DMS114 treated with DMSO at 0.1 percent for 48 hours (cell line): ENCODE measurements around the gene SCRT2.

Source experiments
- DNase-seq: peaks from one replicate; lab custom pipeline; 2025; ENCODE audit not compliant: unreplicated experiment; lab: John Stamatoyannopoulos, UW

SCRT2 gene

DNA sequence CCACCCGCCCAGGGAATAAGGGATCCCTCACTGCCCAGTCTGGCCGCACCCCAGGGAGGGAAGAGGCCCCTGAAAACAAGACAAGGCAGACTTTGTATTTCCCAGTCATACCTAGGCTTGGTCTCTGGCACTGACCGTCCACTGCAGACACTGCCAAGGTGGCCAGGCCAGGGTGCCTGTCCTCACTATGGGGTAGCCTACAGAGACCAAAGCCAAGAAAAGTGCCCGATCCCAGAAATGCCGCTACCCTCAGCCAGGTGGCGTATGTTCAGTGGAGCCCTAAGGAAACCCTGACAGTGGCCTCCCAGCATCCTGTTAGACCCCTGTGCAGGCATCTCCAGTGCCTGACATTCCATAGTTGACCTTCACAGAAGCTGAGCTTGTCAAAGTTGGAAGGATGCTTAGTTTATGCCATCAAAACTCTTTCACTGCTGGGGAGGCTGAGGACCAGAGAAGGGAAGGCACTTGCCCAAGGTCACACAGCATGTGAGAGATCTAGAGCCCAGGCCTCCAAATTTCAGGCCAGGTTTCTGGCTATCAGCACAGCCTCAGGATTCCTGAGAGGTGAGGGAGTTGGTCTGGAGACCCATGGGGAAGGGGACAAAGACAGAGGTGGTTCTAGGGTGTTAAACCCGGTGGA is 2.5 kb downstream of the SCRT2 start:
- DNase-seq = no peak

DNA sequence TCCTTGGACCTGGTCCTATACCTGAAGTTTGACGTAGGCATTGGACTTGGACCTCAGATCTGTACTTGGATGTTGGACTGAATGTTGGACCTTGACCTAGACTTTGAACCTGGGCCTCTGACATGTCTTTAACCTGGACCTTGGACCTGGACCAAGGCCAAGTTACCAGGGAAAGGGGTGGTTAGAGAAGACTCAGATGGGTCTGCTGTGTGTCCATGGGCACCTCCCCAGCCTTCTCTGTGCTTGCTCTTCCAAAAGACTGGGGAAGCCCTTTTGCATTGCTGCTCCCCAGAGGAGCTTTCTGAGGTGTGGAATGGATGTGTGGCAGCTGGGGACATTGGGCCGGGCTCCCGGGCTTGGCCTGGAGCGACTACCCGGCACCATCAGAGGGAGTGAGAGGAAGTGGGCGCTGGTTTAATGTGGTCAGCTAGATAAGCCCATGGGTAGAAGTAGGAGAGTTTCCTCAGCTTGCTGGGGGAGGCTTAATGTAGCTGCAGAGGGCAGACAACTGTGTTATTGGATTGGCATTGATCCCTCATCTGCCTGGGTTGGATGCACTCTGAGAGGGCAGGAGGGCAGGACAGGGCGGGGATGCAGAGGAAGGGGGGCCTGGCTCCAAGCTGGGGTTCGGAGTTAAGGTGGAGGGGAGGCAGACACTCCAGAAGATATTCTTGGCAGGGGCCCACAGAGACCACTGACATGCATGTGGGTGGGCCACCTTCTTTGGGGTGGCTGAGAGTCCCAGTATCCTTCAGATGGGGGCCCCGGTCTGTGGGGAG is 4.2 kb downstream of the SCRT2 start:
- no peak for DNase-seq

DNA sequence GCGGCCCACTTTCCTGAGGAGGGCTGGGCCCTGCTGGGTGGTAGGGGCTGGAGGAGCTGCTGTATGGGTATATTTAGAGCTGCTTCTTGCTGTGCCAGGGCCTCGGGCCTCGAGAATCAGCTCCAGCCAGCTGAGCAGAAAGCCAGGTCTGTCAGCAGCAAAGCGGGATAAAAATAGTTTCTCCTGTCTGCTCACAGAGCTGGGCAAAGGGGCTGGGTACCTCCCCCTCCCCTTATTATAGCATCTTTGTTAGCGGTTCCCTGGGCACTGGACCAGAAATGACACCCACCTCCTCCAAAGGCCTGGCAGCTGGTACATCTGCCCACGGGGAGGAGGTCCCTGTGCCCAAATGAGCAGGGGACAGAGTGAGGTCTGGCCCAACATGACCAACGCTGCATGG is 6.0 kb downstream of the SCRT2 start:
- DNase-seq = no peak

DNA sequence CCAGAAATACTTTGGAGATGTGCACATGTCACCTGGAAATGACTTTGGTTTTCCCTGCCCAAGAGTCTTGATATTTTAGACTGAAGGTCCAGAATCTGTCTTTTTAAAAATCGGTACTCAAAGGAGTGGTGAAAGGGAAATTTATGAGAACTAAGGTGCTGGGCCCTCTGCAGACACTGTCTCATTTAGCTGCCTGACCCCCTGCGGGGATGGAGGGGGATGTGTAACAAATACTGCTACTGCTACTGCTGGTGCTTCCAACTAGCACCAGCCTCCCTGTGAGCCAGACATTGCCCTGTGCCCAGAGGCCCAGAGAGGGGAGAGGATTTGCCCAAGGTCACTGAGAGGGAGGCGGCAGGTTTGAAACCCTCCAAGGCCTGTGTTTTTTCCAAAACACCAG is 7.0 kb downstream of the SCRT2 start:
- DNase-seq = no peak

DNA sequence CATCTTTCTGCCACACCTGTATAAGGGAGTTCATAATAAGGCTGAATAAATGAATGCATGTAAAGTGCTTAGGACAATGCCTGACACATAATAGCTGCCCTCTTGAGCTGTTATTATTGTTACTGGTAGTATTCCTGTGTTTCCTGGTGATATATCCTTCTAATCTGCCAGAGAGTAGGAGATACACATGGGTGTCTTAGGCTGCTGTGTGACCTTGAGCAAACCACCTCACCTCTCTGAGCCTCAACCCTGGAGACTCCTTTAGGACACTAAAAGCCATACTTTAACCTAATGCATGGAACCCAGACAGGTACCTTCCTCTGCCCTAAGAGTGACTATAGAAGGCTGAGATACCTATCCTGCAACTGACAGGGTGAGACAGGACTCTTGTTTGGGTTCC is 7.6 kb downstream of the SCRT2 start:
- no peak for DNase-seq

DNA sequence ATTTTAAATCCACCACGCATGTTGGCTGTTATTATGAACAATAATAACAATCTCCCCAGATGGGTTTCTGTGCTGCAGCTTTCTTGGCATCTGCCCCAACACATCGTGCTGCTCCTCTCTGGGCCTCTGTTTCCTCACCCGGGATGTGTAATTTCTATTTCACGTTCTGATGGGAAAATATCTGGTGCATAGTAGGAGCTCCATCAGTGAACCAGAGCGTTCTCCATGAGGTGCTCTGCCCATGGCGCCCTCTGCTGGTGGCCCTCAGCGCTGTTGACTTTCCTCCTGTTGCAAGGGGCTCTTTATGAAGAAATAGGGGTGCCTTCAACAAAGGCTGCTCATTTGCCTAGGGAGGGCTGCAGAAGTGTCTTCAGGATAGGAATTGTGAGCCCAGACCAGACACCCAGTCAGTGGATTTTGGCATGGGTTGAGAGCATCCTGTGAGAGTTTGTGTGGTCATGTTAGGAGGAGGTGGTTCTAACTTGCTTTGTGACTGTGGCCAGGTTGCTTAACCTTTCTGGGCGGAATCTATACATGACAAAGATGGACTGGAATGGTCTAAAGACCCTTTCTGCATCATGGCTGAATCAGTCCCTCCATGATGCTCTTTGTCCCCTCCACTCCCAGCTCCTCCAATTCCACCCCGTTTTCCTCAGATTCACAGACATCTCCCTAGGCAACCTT is 8.1 kb downstream of the SCRT2 start:
- DNase-seq = no peak

DNA sequence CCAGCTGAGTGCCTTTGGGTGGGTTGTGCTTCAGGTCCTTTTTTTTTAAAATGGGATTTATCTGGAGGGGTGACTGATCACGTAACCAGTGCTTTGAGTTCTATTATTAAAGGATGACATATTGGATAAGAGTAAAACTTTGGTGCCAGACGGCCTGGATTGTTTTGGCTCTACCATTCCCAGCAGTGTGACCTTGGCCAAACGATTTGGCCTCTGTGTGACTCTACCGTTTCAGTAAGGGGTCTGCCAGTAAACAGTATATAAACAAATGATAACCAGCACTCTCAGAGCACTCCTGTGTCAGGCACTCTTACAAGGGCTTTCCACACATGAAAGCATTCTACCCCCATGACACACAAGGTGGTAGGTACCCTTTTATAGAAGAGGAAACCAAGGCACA is 8.7 kb downstream of the SCRT2 start:
- DNase-seq = no peak

DNA sequence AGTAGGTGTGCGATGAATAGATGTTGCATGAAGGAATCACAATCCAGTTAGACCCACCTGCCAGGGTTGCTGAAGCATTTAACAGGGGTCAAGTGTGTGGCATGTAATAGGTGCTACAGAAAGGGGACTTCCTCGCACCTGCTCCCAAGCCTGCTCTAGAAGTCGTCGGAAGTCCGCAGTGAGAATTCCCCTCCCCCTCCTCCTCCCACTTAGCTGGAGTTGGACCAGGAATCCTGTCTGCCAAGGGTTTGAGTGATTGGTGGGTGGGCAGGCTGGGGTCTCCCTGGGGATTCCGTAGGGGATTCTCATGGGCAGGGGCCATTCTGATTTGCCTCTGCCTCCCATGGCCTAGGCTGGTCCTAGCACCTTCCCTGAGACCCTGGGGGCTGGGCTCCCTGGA is 10.3 kb downstream of the SCRT2 start:
- DNase-seq = no peak

DNA sequence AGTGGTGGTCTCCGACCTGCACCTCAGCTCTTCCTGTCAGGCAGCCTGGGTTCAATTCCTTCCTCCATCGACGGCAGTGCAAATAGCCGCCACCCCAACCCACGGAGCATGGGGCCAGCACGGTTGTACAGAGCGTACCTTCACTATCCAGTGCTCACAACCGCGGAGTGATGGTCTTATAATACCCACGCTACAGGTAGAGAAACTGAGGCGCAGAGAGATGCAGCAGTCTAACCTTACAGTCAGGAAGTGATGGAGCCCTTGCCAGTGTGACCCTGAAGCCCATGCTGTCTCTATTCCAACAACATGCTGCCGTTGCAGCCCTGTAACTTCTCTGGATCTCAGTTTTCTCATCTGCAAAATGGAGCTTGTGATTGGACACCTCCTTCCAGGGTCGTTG is 11.0 kb downstream of the SCRT2 start:
- no peak for DNase-seq

DNA sequence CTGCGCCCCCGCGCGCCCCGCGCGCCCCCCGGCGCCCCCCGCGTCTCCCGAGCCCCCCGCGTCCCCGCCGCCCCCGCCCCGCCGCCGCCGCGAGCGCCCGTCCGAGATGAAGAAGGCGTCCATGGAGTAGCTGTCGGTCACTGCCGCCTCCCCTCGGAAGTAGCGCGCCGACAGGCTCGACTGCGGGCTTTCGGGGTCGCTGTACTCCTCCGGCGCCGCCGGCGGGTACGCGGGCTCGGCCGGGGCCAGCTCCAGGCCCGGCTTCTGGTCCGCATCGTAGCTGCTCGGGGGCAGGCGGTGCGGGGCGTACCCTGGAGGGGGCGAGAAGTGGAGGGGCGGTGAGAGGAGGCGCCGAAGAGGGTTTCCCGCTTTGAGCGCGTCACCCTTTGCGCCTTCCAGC is 11.5 kb downstream of the SCRT2 start:
- no peak for DNase-seq

DNA sequence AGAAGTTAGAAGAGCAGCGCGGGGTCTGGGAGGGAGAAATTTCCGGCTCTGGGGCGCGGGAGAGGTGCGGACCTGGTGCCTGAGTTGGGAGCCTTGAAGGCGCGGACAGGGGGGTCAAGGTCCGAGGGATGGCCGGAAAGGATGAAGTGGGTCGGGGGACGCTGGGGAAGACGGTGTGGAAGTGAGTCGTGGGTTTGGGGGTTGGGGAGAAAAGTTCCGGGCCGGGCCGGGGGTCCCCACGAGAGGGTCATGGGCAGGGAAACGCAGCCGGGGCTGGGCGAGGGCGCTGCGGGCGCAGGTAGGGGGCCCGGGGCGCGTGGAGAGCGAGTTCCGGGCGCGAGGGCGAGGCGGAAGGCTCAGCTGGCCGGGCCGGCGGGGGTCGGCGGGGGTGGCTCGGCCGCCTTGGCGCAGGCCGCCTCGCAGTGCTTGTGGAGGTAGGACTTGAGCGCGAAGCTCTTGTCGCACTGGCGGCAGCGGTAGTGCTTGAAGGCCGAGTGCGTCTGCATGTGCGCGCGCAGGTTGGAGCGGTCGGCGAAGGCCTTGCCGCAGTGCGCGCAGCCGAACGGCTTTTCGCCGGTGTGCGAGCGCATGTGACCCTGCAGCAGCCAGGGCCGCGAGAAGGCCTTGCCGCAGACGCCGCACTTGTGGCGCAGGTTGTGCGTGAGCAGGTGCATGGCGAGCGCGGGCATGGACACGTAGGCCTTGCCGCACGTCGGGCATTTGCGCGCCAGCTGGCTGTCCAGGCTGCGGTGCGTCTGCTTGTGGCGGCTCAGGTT is 12.1 kb downstream of the SCRT2 start:
- DNase-seq = no peak

DNA sequence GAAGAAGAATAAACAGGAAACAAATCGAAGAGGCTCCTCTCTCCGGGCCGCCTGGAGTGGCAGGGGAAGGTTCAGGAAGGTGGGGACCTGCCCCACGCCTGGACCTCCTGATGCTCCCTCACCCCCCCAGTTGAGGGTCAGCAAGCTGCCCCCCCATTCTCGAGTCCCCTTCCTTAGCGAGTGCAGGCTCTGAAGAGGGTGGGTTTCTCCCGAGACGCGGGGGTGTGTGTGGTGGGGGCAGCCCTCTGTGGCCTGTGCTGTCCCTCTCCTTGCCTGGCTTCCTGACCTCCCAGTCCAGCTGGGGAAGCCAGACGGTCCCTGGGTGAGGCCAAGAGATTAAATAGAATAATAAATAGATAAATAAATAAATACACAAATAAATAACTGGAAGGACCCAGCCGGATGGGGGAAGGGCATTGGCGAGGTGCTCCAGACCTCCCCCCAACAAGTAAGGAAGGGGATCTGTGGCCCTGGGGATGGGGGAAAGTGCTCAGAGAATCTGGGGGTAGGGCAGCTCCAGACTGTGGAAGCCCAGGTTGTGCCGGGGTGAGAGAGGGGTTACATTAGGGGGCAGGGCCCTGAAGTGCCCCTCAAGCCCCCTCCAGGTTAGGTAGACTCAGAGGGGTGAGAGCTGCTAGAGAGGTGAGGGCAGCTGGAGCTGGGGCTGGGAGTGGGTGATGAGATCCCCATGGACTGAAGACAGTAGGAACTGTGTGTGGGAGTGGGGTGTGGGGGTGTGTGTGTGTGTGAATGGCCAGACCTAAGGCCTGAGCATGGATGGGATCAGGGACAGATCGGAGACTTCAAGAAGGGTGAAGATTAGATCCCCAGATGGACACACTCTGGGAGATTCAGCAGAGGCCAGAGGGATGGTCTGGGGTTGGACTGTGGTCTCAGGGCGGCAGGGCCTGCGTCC is 13.1 kb downstream of the SCRT2 start:
- no peak for DNase-seq

DNA sequence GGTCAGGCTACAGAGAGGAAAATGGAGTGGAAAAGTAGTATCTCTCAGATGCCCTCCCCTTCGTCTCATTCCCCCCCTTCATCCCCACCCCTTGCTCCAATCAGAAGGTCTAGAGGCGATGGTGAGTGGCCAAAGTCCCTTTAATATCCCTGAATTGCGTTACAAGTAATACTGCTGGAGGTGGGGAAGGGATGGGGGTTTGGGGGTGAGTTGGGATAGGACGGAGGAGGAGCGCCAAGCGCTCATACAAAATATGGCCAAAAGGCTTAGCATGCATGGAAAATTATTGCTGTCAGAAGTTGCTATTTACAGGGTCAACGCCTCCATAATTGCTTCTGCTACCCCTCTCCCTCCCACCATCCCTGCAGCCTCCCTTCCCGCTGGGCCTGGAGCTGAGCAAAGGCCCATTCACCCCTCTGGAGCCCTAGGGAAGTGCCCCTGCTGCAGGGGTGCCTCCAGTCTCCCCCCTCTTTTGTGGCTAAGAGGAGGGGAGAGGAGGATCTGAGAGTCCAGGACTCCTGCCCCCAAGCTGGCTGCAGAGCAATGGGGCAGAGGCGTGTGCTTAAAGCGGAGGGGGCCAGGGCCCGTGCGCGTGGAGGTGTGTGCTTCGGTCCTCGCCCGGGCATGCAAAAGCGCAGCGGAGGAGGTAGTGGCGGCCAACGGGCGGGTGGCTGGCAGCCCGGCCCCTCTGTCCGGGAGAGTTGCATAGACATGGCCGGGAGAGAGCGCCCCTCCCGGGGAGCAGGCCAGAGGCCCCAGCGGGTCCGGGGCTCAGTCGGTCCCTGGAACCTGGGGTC is 13.9 kb downstream of the SCRT2 start:
- no peak for DNase-seq

DNA sequence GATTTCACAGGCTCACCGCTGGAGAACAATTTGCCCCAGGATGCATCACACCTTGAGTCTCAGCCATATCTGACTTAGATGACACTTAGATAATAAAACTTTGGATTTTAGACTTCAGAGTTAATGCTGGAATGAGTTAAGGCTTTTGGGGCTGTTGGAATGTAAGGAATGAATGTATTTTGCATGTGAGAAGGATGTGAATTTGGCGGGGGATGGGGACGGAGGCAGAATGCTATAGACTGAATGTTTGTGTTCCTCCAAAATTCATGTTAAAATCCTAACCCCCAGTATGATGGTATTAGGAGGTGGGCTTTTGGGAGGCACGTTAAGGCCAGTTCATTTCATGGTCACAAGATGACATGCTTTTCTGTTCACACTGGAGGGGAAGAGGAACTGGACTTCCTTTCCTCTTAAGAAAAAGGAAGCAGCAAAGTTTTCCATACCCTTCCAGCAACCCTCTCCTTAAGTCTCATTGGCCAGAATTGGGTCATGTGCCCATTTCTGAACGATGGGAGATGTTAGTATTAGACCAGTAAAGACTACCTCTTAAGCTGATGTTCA is 16.8 kb downstream of the SCRT2 start:
- DNase-seq = no peak

DNA sequence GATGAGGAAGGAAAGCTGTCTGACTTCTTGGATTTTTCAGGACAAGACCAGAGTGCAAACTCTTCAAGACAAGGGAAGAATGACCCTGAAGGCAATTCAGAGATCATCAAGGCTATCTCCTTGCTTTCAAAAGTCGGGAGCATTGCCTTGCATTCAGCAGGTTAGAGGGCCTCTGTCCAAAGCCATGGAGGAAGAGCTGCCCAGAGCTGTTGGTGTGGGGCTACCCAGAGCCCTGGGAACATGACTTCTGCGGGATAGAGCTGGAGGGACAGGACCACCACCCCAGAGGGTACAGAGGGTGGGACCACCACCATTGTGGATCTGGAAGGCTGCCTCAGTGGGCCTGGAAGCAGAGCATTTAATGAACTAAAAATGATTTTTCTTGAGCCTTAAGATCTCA is 17.4 kb downstream of the SCRT2 start:
- DNase-seq = no peak

DNA sequence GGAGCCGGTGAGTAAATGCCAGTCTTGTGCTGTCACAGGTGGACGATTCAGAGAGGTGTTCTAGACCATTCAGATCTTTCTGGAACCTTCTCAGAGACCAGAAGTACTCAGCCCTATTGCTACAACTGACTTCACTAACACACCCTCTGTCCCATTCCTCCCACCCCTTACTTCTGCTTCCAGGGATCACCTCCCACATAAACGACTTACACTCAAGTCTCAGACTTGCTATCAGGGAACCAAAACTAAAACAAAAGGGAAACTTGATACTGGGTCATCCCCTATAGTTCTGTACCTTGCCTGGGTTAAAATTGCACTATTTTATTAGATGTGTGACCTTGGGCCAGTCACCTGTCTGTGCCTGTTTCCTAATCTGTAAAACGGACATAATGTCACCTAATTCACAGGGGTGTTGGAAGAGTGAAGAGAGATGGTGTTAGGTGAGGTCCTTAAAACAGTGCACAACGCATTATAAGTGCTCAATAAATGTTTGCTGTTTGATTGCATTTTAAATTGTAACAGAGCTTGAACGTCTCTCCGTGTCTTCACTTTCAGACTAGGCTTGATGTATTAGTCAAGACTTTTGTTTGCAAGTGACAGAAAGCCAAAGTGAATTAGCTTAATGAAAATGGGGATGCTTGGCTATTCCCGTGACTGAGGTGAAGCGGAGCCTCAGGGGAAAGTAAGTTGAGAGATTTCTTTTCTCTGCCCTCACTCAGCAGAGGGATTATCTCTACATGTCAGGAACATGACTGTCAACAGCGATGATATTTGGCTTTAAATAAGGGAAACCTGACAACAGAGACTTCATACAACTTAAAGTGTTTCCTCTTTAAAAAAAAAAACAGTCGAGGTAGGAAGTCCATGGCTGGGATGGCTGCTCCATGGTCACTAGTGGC is 19.6 kb downstream of the SCRT2 start:
- DNase-seq = no peak

DNA sequence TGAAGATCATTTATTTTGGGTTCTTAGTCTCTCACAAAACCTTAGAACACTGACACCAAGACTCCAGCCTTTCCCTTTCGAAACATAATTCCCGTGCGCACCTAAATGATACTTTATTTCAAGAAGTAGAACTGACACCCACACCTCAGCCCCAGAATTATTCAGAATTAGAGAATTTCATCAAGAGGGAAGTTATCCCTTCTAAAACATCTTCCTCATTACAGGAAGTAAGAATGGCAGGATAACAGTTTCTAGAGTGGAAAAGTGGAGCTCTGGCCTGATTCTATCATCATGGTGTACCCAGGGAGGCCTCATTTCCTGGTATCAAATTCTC is 21.2 kb downstream of the SCRT2 start:
- no peak for DNase-seq

DNA sequence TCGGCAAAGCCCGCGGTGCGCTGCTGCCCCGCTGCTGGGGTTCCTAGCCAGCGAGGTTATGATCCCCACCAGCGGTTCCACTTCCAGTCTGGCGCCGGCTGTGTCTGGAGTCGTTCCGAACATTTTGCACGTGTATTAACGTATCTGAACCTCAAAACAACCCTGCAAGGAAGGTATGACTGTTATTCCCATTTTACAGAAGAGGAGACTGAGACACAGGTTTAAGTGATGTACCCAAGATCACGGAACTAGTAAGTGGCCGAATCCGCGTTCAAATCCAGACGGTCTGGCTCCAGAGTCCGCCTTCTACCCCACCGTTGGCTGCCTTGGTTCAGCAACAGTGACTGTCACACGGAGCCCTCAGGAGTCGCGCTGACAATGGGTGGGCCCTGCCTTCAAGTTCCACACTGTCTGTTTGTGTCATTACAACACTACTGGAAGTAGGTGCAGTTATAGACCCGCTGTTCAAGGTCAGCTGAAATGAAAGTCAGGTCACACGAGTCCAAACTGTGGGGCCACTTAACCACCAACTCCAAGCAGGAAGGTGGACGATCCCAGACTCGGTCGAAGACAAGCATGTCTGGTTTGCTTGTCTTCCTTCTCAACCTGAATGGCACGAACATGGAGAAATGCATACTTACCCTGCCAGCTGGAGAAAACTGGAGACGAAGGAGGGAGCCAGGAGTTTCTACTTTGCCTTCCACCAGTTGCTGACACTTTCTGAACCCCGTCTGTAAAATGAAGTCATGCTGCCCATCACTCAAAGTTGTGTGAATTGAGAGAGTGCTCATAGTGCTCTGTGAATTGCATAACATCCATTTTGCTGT is 21.8 kb downstream of the SCRT2 start:
- no peak for DNase-seq
